ENCODE results near the gene SUPT20H.

SUPT20H gene

DNA sequence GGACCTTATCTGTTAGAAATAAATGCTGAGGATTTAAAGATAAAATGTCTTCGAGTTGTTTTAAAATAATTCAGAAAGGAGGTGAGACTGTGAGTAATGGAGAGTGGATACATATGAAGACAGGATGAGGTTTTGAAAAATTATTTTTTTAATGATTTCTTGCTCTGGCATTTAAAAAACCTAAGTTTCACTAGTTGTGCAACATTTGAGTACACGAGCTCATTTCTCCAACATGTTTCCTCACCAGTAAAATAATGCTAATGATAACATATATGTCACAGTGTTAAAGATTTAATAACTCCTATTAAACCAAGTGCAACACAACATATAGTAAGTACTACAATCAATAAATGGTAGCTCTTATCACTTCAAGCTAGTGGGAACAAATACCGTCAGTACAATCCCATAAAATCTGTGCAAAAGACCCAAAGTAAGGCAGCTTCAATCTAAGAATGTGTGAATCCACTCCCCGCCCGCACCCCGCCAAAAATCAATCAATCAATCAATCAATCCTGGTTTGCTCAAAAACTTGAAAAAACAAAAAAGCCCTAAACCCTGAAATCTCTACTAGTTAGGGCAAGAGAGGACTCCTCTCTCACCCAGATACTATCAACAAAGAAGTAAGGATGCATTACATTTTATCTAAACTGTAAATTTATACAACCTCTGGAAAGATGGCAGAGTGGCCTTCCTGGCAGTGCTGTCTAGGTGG is 61.6 kb downstream of the SUPT20H start:
- no peak for DNase-seq

DNA sequence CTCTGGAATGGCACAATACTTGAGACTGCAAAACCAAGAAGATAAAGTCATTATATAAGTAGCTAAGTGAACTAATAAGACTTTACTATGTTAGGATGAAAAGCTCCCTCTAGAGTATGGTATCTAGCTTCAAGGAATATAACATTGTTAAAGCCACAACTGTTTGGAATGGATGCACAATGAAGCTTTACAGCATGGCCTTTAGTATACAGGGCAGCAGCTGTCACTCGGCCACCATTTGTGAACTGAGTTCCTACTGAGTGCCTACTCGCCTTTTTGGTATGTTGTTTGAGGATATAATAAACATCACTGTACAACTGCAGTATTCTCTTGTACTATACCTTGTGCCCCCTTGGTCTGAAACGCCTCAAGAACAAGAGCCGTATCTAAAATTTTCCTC is 67.1 kb downstream of the SUPT20H start:
- DNase-seq, result no peak

- DNase-seq, result no peak
Observed at GRCh38 chr13:36986462-36987240, 72.8 kb downstream of the SUPT20H start.

GRCh38 chr13:36981156-36981743 is 78.2 kb downstream of the SUPT20H start:
- no peak for DNase-seq

DNA sequence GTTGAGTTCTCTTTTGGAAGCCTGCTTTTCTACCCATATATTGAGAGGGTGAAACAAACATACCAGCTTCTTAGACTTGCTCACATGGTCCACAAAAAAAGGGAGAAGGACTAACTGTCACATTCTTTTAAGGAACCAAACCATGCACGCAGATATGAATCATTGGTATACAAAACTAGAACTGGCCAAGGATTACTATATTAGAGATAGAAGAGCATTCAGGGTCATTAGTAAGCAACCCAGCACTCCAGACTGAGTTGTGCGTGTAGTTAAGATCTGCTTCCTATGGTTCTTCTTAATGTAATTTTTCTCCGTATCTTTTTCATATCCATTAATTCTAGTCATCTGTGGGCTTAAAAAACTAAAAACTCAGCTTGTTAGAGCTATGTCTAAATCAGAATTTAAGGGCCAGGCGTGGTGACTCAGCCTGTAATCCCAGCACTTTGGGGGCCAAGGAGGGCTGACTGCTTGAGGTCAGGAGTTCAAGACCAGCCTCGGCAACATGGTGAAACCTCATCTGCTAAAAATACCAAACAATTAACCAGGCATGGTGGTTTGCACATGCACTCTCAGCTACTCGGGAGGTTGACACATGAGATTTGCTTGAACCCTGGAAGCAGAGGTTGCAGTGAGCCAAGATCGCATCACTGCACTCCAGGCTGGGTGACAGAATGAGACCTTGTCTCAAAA is 80.0 kb downstream of the SUPT20H start:
- DNase-seq, result no peak

DNA sequence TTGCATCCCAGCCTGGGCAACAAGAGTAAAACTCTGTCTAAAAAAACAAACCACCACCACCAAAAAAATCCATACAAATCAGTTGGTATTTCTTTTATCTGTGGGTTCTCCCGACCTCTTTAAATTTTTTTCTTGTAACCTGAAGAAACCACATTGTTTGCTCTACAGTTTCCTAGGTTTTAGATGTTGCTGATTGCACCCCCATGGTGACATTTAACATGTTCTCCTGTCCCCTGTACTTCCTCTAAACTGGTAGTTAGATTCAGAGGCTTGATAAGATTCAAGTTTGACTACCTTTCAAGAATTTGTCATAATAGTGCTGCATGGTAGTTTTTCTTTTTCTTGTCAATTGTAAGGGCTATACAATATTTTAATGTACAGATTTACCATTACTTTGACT is 84.3 kb downstream of the SUPT20H start:
- no peak for DNase-seq

- DNase-seq, result no peak
Observed at GRCh38 chr13:36973621-36974295, 85.7 kb downstream of the SUPT20H start.

- no peak for DNase-seq
Observed at GRCh38 chr13:36973009-36973408, 86.5 kb downstream of the SUPT20H start.

GRCh38 chr13:36966404-36966803 is 93.1 kb downstream of the SUPT20H start:
- no peak for DNase-seq

GRCh38 chr13:36965767-36966166 is 93.7 kb downstream of the SUPT20H start:
- DNase-seq, result no peak

GRCh38 chr13:36959456-36960116 is 99.9 kb downstream of the SUPT20H start:
- DNase-seq, result no peak

Data from femur (tissue), 1 donor.